Measurements from ENCODE around the gene ZNF232. TPM values are rescaled to one million over a fixed set of nuclear protein-coding genes. Genes with fewer than 3 reads are reported as not detected.
"Not testable (repeated sequence)": the region's sequence is repeated elsewhere in the genome, so short reads cannot be mapped to it uniquely, and the experiment has no call there.

Gene ZNF232
- polyA plus RNA-seq (2013, experiment 1 of 2): 6.5 TPM
- 6.0 TPM for polyA plus RNA-seq (2013, experiment 2 of 2)

GRCh38 chr17:5111402-5112204 lies at the start of gene ZNF232:
Gene ZNF232, minus strand, starts transcription at chr17:5111878. Its CDS starts 56 bp downstream, at chr17:5111822.
- Histone ChIP-seq H3K27me3 (ENCODE audit: control insufficient read depth in 1 of 2, insufficient read depth in 1 of 2, low read length in 2 of 2) (peaks cover 0 to 13% of the 10 kb centered on the region in 2 experiments), H2AK5ac (ENCODE audit: low read length, severe bottlenecking) (no peak within 1 kb of the TSS), H3K4me3 (ENCODE audit: insufficient read depth in 1 of 2, low read depth in 1 of 2, low read length in 2 of 2) (peak within 1 kb of the TSS; percentile 79 to 98), H2BK12ac (ENCODE audit: low read length in 2 of 2) (no peak within 1 kb of the TSS), H3K79me1 (replicated peaks; ENCODE audit: low read length, poor library complexity, severe bottlenecking) (peaks cover 21% of the 10 kb centered on the region), H2BK15ac (ENCODE audit: low read depth, poor library complexity, severe bottlenecking) (no peak within 1 kb of the TSS), H2BK5ac (ENCODE audit: low read depth, low read length, poor library complexity, severe bottlenecking) (no peak within 1 kb of the TSS), H2AFZ (ENCODE audit: low read depth, low read length) (peak within 1 kb of the TSS; percentile 100), H3K4ac (ENCODE audit: low read depth in 1 of 2, low read length in 2 of 2) (peak within 1 kb of the TSS; percentile 54 to 69), H4K8ac (ENCODE audit: low read length) (peak within 1 kb of the TSS; percentile 85), H4K91ac (ENCODE audit: low read length) (peak within 1 kb of the TSS; percentile 71), H3K14ac (ENCODE audit: low read length in 2 of 2) (peak within 1 kb of the TSS in 1 of 2 experiments; percentile 97), H3K4me1 (ENCODE audit: control insufficient read depth, insufficient read depth, low read depth, low read length) (peaks cover 7% of the 10 kb centered on the region), H3K27ac (ENCODE audit: low read length, poor library complexity, severe bottlenecking) (peak within 1 kb of the TSS; percentile 56), H3K36me3 (ENCODE audit: control insufficient read depth in 1 of 2, insufficient read depth in 2 of 2, low read depth in 1 of 2, low read length in 2 of 2) (peaks cover 28 to 36% of the 10 kb centered on the region in 2 experiments), H3K4me2 (ENCODE audit: low read length, poor library complexity, severe bottlenecking) (peak within 1 kb of the TSS; percentile 78), H3K23ac (ENCODE audit: low read length in 2 of 2) (peak within 1 kb of the TSS in 1 of 2 experiments; percentile 96), H3K9me3 (ENCODE audit: control insufficient read depth, low read length) (peaks cover 17% of the 10 kb centered on the region), H2BK120ac (ENCODE audit: low read depth, low read length) (no peak within 1 kb of the TSS), H3K18ac (ENCODE audit: low read depth in 1 of 2, low read length in 2 of 2) (peak within 1 kb of the TSS; percentile 72 to 98), H3K9ac (ENCODE audit: low read length) (peak within 1 kb of the TSS; percentile 90)
- peak; percentile 92 for DNase-seq
- WGBS: under 1% methylated on average over 43 of the region's 69 CpGs

- not testable (repeated sequence) for H3K9ac ChIP-seq (ENCODE audit: low read length); H2AK5ac ChIP-seq (ENCODE audit: low read length, severe bottlenecking); H3K18ac ChIP-seq (ENCODE audit: low read depth in 1 of 2, low read length in 2 of 2); DNase-seq; H2BK120ac ChIP-seq (ENCODE audit: low read depth, low read length); H2BK5ac ChIP-seq (ENCODE audit: low read depth, low read length, poor library complexity, severe bottlenecking); H4K91ac ChIP-seq (ENCODE audit: low read length); H3K9me3 ChIP-seq (ENCODE audit: control insufficient read depth, low read length); H3K27ac ChIP-seq (ENCODE audit: low read length, poor library complexity, severe bottlenecking); H2BK15ac ChIP-seq (ENCODE audit: low read depth, poor library complexity, severe bottlenecking); H3K14ac ChIP-seq (ENCODE audit: low read length in 2 of 2); H3K36me3 ChIP-seq (ENCODE audit: control insufficient read depth in 1 of 2, insufficient read depth in 2 of 2, low read depth in 1 of 2, low read length in 2 of 2); H2AFZ ChIP-seq (ENCODE audit: low read depth, low read length); H3K23ac ChIP-seq (ENCODE audit: low read length in 2 of 2); H3K4me3 ChIP-seq (ENCODE audit: insufficient read depth in 1 of 2, low read depth in 1 of 2, low read length in 2 of 2); H3K4ac ChIP-seq (ENCODE audit: low read depth in 1 of 2, low read length in 2 of 2); H4K8ac ChIP-seq (ENCODE audit: low read length); H2BK12ac ChIP-seq (ENCODE audit: low read length in 2 of 2); H3K79me1 ChIP-seq (replicated peaks; ENCODE audit: low read length, poor library complexity, severe bottlenecking); H3K27me3 ChIP-seq (ENCODE audit: control insufficient read depth in 1 of 2, insufficient read depth in 1 of 2, low read length in 2 of 2); H3K4me2 ChIP-seq (ENCODE audit: low read length, poor library complexity, severe bottlenecking); H3K4me1 ChIP-seq (ENCODE audit: control insufficient read depth, insufficient read depth, low read depth, low read length)
- no CpG with 5 or more reads among the region's 1 CpG for WGBS
Measured at GRCh38 chr17:5160702-5161101, 49.0 kb upstream of the ZNF232 start.

- H2AFZ ChIP-seq (ENCODE audit: low read depth, low read length); H2BK120ac ChIP-seq (ENCODE audit: low read depth, low read length); H3K23ac ChIP-seq (ENCODE audit: low read length in 2 of 2); H3K9ac ChIP-seq (ENCODE audit: low read length); H3K9me3 ChIP-seq (ENCODE audit: control insufficient read depth, low read length); H3K4me3 ChIP-seq (ENCODE audit: insufficient read depth in 1 of 2, low read depth in 1 of 2, low read length in 2 of 2); H2BK15ac ChIP-seq (ENCODE audit: low read depth, poor library complexity, severe bottlenecking); H3K27ac ChIP-seq (ENCODE audit: low read length, poor library complexity, severe bottlenecking); H2BK12ac ChIP-seq (ENCODE audit: low read length in 2 of 2); H3K18ac ChIP-seq (ENCODE audit: low read depth in 1 of 2, low read length in 2 of 2); H3K4me1 ChIP-seq (ENCODE audit: control insufficient read depth, insufficient read depth, low read depth, low read length); H4K91ac ChIP-seq (ENCODE audit: low read length); DNase-seq; H3K14ac ChIP-seq (ENCODE audit: low read length in 2 of 2); H3K4me2 ChIP-seq (ENCODE audit: low read length, poor library complexity, severe bottlenecking); H4K8ac ChIP-seq (ENCODE audit: low read length); H3K36me3 ChIP-seq (ENCODE audit: control insufficient read depth in 1 of 2, insufficient read depth in 2 of 2, low read depth in 1 of 2, low read length in 2 of 2); H2AK5ac ChIP-seq (ENCODE audit: low read length, severe bottlenecking); H3K79me1 ChIP-seq (replicated peaks; ENCODE audit: low read length, poor library complexity, severe bottlenecking); H3K4ac ChIP-seq (ENCODE audit: low read depth in 1 of 2, low read length in 2 of 2); H2BK5ac ChIP-seq (ENCODE audit: low read depth, low read length, poor library complexity, severe bottlenecking): not testable (repeated sequence)
- no CpG with 5 or more reads among the region's 1 CpG for WGBS
- H3K27me3 ChIP-seq (ENCODE audit: control insufficient read depth in 1 of 2, insufficient read depth in 1 of 2, low read length in 2 of 2): peaks cover 0 to 12% of the 10 kb centered on the region in 2 experiments
Measured at GRCh38 chr17:5146122-5146521, 34.4 kb upstream of the ZNF232 start.

GRCh38 chr17:5142877-5143276 lies 31.2 kb upstream of the ZNF232 start:
- 86% methylated on average over 10 of the region's 18 CpGs for WGBS
- not testable (repeated sequence) for H3K18ac ChIP-seq (ENCODE audit: low read depth in 1 of 2, low read length in 2 of 2); H4K8ac ChIP-seq (ENCODE audit: low read length); H3K23ac ChIP-seq (ENCODE audit: low read length in 2 of 2); H2BK120ac ChIP-seq (ENCODE audit: low read depth, low read length); H3K9me3 ChIP-seq (ENCODE audit: control insufficient read depth, low read length); H3K4me1 ChIP-seq (ENCODE audit: control insufficient read depth, insufficient read depth, low read depth, low read length); H2BK5ac ChIP-seq (ENCODE audit: low read depth, low read length, poor library complexity, severe bottlenecking); H3K4ac ChIP-seq (ENCODE audit: low read depth in 1 of 2, low read length in 2 of 2); H3K4me2 ChIP-seq (ENCODE audit: low read length, poor library complexity, severe bottlenecking); H2BK12ac ChIP-seq (ENCODE audit: low read length in 2 of 2); H3K4me3 ChIP-seq (ENCODE audit: insufficient read depth in 1 of 2, low read depth in 1 of 2, low read length in 2 of 2); DNase-seq; H4K91ac ChIP-seq (ENCODE audit: low read length); H3K9ac ChIP-seq (ENCODE audit: low read length); H3K27ac ChIP-seq (ENCODE audit: low read length, poor library complexity, severe bottlenecking); H3K79me1 ChIP-seq (replicated peaks; ENCODE audit: low read length, poor library complexity, severe bottlenecking); H2AK5ac ChIP-seq (ENCODE audit: low read length, severe bottlenecking); H3K14ac ChIP-seq (ENCODE audit: low read length in 2 of 2); H2BK15ac ChIP-seq (ENCODE audit: low read depth, poor library complexity, severe bottlenecking); H2AFZ ChIP-seq (ENCODE audit: low read depth, low read length); H3K36me3 ChIP-seq (ENCODE audit: control insufficient read depth in 1 of 2, insufficient read depth in 2 of 2, low read depth in 1 of 2, low read length in 2 of 2)
- peaks cover 0 to 12% of the 10 kb centered on the region in 2 experiments for H3K27me3 ChIP-seq (ENCODE audit: control insufficient read depth in 1 of 2, insufficient read depth in 1 of 2, low read length in 2 of 2)

Measured in mesenchymal stem cell (in vitro differentiated cells and primary cell).